Osteocyte (in vitro differentiated cells): ENCODE data around the gene PCSK6. TPM values are rescaled to one million over a fixed set of nuclear protein-coding genes. Genes with fewer than 3 reads are reported as not detected.

Experiments used
- DNase-seq: peaks from one replicate; pipeline ENCODE4 v3.0.0; 2021; ENCODE audit warnings: mixed read lengths; ENCODE audit not compliant: unreplicated experiment; ENCODE audit errors: extremely low spot score
- H3K27ac Mint-ChIP-seq: one replicate; pipeline ENCODE4 v1.8.0; 2021; ENCODE audit warnings: mild to moderate bottlenecking, mixed read lengths; ENCODE audit not compliant: unreplicated experiment
- H3K27me3 Mint-ChIP-seq: one replicate; pipeline ENCODE4 v1.8.0; 2021; ENCODE audit warnings: mixed read lengths; ENCODE audit not compliant: unreplicated experiment
- H3K36me3 Mint-ChIP-seq: one replicate; pipeline ENCODE4 v1.8.0; 2021; ENCODE audit warnings: mixed read lengths; ENCODE audit not compliant: unreplicated experiment
- H3K4me1 Mint-ChIP-seq: one replicate; pipeline ENCODE4 v1.8.0; 2021; ENCODE audit warnings: mixed read lengths; ENCODE audit not compliant: unreplicated experiment
- H3K4me3 Mint-ChIP-seq: one replicate; pipeline ENCODE4 v1.8.0; 2021; ENCODE audit warnings: mild to moderate bottlenecking, moderate library complexity, mixed read lengths; ENCODE audit not compliant: unreplicated experiment
- H3K9me3 Mint-ChIP-seq: one replicate; pipeline ENCODE4 v1.8.0; 2021; ENCODE audit warnings: mixed read lengths; ENCODE audit not compliant: unreplicated experiment
- total RNA-seq: library from RNA; stranded (reverse); gene quantifications from 2 replicates; pipeline ENCODE4 v1.2.1, GENCODE V29; 2021
- TF ChIP-seq, protein P1 (sequence below): fragments of 200-600 bp; sonication (generic); IDR thresholded peaks from 2 replicates; pipeline ENCODE4 v1.5.0; 2021; ENCODE audit warnings: antibody characterized with exemption, mild to moderate bottlenecking, moderate library complexity

The PCSK6 gene
- total RNA-seq, 1 donor from 2014 or later: 0.43 TPM

DNA sequence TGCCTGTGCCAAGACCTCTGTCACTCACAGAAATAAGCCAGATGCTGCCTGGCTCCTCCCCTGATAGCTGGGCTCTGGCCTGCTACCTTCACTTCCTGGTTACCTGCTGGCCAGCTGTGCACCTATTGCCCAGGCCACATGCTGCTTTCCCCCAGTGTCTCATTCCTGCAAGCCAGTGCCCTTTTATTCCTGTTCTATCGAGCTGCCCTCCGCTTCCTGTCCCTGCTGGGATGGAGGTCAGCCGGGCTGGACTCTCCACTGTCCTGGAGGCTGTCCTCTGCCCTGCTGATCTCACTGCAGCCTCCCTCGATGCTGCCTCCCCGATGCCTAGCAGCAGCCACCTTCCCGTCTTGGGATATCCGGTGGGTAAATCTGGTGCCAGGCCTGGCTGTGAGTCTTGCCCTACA lies 157.4 kb downstream of the PCSK6 start:
- Mint-ChIP-seq H3K9me3 (peaks cover 3% of the 10 kb centered on the region), H3K4me1 (no peaks in the 10 kb centered on the region), H3K27ac (no peak overlapping the region), H3K27me3 (peaks cover 4% of the 10 kb centered on the region), H3K4me3 (no peak overlapping the region), H3K36me3 (no peaks in the 10 kb centered on the region)
- no peak for DNase-seq
- TF ChIP-seq, protein P1, sequence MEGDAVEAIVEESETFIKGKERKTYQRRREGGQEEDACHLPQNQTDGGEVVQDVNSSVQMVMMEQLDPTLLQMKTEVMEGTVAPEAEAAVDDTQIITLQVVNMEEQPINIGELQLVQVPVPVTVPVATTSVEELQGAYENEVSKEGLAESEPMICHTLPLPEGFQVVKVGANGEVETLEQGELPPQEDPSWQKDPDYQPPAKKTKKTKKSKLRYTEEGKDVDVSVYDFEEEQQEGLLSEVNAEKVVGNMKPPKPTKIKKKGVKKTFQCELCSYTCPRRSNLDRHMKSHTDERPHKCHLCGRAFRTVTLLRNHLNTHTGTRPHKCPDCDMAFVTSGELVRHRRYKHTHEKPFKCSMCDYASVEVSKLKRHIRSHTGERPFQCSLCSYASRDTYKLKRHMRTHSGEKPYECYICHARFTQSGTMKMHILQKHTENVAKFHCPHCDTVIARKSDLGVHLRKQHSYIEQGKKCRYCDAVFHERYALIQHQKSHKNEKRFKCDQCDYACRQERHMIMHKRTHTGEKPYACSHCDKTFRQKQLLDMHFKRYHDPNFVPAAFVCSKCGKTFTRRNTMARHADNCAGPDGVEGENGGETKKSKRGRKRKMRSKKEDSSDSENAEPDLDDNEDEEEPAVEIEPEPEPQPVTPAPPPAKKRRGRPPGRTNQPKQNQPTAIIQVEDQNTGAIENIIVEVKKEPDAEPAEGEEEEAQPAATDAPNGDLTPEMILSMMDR: no peak

DNA sequence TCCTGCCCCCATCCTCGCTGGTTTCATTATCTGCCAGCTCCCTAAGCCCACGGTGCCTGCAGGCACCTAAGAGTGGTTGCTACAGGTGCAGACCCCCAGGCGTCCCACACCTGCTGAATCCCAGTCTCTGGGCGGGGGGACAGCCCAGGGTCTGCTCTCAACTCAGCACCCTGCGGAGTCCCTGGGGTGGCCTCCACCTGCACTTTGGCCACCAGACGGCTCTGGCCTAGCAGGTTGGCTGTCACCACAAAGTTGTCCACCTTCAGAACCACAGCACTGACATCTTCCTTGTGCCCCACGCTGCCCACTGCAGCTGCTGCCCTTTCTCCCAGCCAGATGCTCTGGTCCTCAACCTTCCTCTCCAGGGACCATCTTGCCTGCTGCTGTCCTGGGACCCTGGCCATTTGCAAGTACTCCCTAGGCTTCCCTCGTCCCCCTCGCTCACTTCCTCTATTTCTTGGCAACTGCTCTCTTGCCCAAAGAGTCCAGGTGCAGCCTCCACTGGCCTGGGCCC lies 159.6 kb downstream of the PCSK6 start:
- Mint-ChIP-seq H3K4me1 (no peaks in the 10 kb centered on the region), H3K36me3 (no peaks in the 10 kb centered on the region), H3K27me3 (peaks cover 8% of the 10 kb centered on the region), H3K4me3 (no peak overlapping the region), H3K27ac (no peak overlapping the region), H3K9me3 (peaks cover 3% of the 10 kb centered on the region)
- no peak for DNase-seq
- TF ChIP-seq, protein P1: no peak

GRCh38 chr15:101329309-101329863 lies 160.1 kb downstream of the PCSK6 start:
- Mint-ChIP-seq H3K27ac (no peak overlapping the region), H3K36me3 (no peaks in the 10 kb centered on the region), H3K27me3 (peaks cover 8% of the 10 kb centered on the region), H3K4me1 (no peaks in the 10 kb centered on the region), H3K4me3 (no peak overlapping the region), H3K9me3 (peaks cover 3% of the 10 kb centered on the region)
- no peak for DNase-seq
- TF ChIP-seq, protein P1: no peak

GRCh38 chr15:101328001-101328400 lies 161.5 kb downstream of the PCSK6 start:
- Mint-ChIP-seq H3K36me3 (no peaks in the 10 kb centered on the region), H3K4me1 (no peaks in the 10 kb centered on the region), H3K4me3 (no peak overlapping the region), H3K27me3 (peaks cover 8% of the 10 kb centered on the region), H3K27ac (no peak overlapping the region), H3K9me3 (no peaks in the 10 kb centered on the region)
- no peak for DNase-seq
- TF ChIP-seq, protein P1: no peak

GRCh38 chr15:101327147-101327740 lies 162.3 kb downstream of the PCSK6 start:
- Mint-ChIP-seq H3K4me3 (no peak overlapping the region), H3K36me3 (no peaks in the 10 kb centered on the region), H3K9me3 (no peaks in the 10 kb centered on the region), H3K27ac (no peak overlapping the region), H3K4me1 (no peaks in the 10 kb centered on the region), H3K27me3 (peaks cover 8% of the 10 kb centered on the region)
- TF ChIP-seq, protein P1: no peak
- no peak for DNase-seq
